Smooth muscle cell (in vitro differentiated cells): Measurements from ENCODE around the gene TNXB. TPM values are rescaled to one million over a fixed set of nuclear protein-coding genes. Genes with fewer than 3 reads are reported as not detected.
A peak's percentile ranks its signal among the peaks of the same experiment; 100 is the strongest.

Experiments
- DNase-seq: peaks from one replicate; lab custom pipeline; 2025; ENCODE audit not compliant: unreplicated experiment; lab: John Stamatoyannopoulos, UW
- H2AFZ ChIP-seq: fragments of 200-600 bp; sonication (generic); 2 replicates; pipeline ENCODE4 v1.6.0; 2016; ENCODE audit warnings: antibody characterized with exemption, low read depth, mild to moderate bottlenecking
- H3F3A ChIP-seq: fragments of 200-600 bp; sonication (generic); 2 replicates; pipeline ENCODE4 v1.6.0; 2017; ENCODE audit warnings: antibody characterized with exemption, low read depth
- H3K27ac ChIP-seq: fragments of 200-600 bp; sonication (generic); 2 replicates; pipeline ENCODE4 v1.5.1; 2016; ENCODE audit warnings: low read depth, mild to moderate bottlenecking
- H3K27me3 ChIP-seq: fragments of 200-600 bp; sonication (generic); 2 replicates; pipeline ENCODE4 v1.6.1; 2016; ENCODE audit warnings: low read depth, mild to moderate bottlenecking
- H3K36me3 ChIP-seq: fragments of 200-600 bp; sonication (generic); 2 replicates; pipeline ENCODE4 v1.5.1; 2016; ENCODE audit warnings: low read depth
- H3K4me1 ChIP-seq: fragments of 200-600 bp; sonication (generic); 2 replicates; pipeline ENCODE4 v1.5.1; 2016; ENCODE audit warnings: low read depth
- H3K4me2 ChIP-seq: fragments of 200-600 bp; sonication (generic); 2 replicates; pipeline ENCODE4 v1.6.0; 2016; ENCODE audit warnings: mild to moderate bottlenecking
- H3K4me3 ChIP-seq: fragments of 200-600 bp; sonication (generic); 2 replicates; pipeline ENCODE4 v1.5.1; 2016; ENCODE audit warnings: mild to moderate bottlenecking
- H3K79me2 ChIP-seq: fragments of 200-600 bp; sonication (generic); 2 replicates; pipeline ENCODE4 v1.6.0; 2016; ENCODE audit warnings: low read depth, mild to moderate bottlenecking
- H3K9ac ChIP-seq: fragments of 200-600 bp; sonication (generic); 2 replicates; pipeline ENCODE4 v1.6.0; 2016; ENCODE audit warnings: low read depth
- H3K9me3 ChIP-seq: fragments of 200-600 bp; sonication (generic); replicated peaks from 2 replicates; pipeline ENCODE4 v1.5.1; 2016; ENCODE audit warnings: low read depth
- H4K20me1 ChIP-seq: fragments of 200-600 bp; sonication (generic); 2 replicates; pipeline ENCODE4 v1.6.0; 2016; ENCODE audit warnings: low read depth
- CTCF ChIP-seq: fragments of 200-600 bp; sonication (generic); IDR thresholded peaks from 2 replicates; pipeline ENCODE4 v1.5.1; 2017; ENCODE audit warnings: borderline replicate concordance, mild to moderate bottlenecking, antibody characterized with exemption; ENCODE audit not compliant: insufficient read depth, poor library complexity, severe bottlenecking
- WGBS: methylation state at CpG from one replicate; pipeline ENCODE4 v1.1.7; 2016; ENCODE audit warnings: low lambda C conversion rate; 5-methylcytosine and 5-hydroxymethylcytosine counted together
- polyA plus RNA-seq: library from polyadenylated mRNA; unstranded; fragments of >200 nt; fragmentation: Nextera tagmentation; extraction: Ambion mirVana; gene quantifications from 2 replicates; pipeline ENCODE4 v1.2.1, GENCODE V29; 2016
- total RNA-seq: library from RNA; depleted of rRNA; stranded (reverse); fragments of >200 nt; gene quantifications from 2 replicates; pipeline ENCODE4 v1.2.3, GENCODE V29; 2014

The TNXB gene
- total and polyA plus RNA-seq, 2 experiments from 2014 or later: 1.1 TPM

- peaks cover 25% of the 10 kb centered on the region for H3K79me2 ChIP-seq
- peak within 1 kb of the TSS; percentile 98 for H3K9ac ChIP-seq
- 1% methylated on average over 35 of the region's 44 CpGs for WGBS
- TF ChIP-seq CTCF: no peak
- H4K20me1 ChIP-seq: no peaks in the 10 kb centered on the region
- H3K27ac ChIP-seq: peak within 1 kb of the TSS; percentile 95
- peaks cover 4% of the 10 kb centered on the region for H3F3A ChIP-seq
- H3K36me3 ChIP-seq: peaks cover 3% of the 10 kb centered on the region
- DNase-seq: peak; percentile 80
- no peaks in the 10 kb centered on the region for H3K9me3 ChIP-seq
- H3K27me3 ChIP-seq: no peaks in the 10 kb centered on the region
- H3K4me3 ChIP-seq: peak within 1 kb of the TSS; percentile 99
- H2AFZ ChIP-seq: peak within 1 kb of the TSS; percentile 99
- peaks cover 21% of the 10 kb centered on the region for H3K4me1 ChIP-seq
- H3K4me2 ChIP-seq: peak within 1 kb of the TSS; percentile 99
These were observed 18.8 kb upstream of the TNXB start, which contains the start of gene ATF6B for GRCh38 chr6:32127717-32128592. TSS of gene ATF6B (minus strand) at chr6:32128246. CDS start at chr6:32128207, 39 bp downstream.

- Histone ChIP-seq H3K4me3 (peak overlapping the region; percentile 99), H3K9me3 (no peaks in the 10 kb centered on the region), H3K36me3 (peaks cover 3% of the 10 kb centered on the region), H2AFZ (peak overlapping the region; percentile 99), H3K9ac (peak overlapping the region; percentile 98), H3K4me1 (peaks cover 21% of the 10 kb centered on the region), H3K4me2 (peak overlapping the region; percentile 97), H3K27ac (peak overlapping the region; percentile 95), H3F3A (peaks cover 4% of the 10 kb centered on the region), H4K20me1 (no peaks in the 10 kb centered on the region), H3K79me2 (peaks cover 25% of the 10 kb centered on the region), H3K27me3 (no peaks in the 10 kb centered on the region)
- TF ChIP-seq CTCF: no peak
- no peak for DNase-seq
- WGBS: 23% methylated on average over 9 of the region's 9 CpGs
These were observed 18.2 kb upstream of the TNXB start for GRCh38 chr6:32127409-32127716.

GRCh38 chr6:32126880-32127279 is 17.7 kb upstream of the TNXB start:
- Histone ChIP-seq H3K4me2 (peak overlapping the region; percentile 97), H3K27me3 (no peaks in the 10 kb centered on the region), H3K27ac (peak overlapping the region; percentile 95), H3K79me2 (peaks cover 25% of the 10 kb centered on the region), H3F3A (peaks cover 4% of the 10 kb centered on the region), H3K36me3 (peaks cover 3% of the 10 kb centered on the region), H3K4me3 (peak overlapping the region; percentile 99), H3K4me1 (peaks cover 21% of the 10 kb centered on the region), H4K20me1 (no peaks in the 10 kb centered on the region), H2AFZ (no peak overlapping the region), H3K9me3 (no peaks in the 10 kb centered on the region), H3K9ac (peak overlapping the region; percentile 98)
- no peak for DNase-seq
- no peak for TF ChIP-seq CTCF
- WGBS: 75% methylated on average over 8 of the region's 8 CpGs

GRCh38 chr6:32123681-32124080 is 14.5 kb upstream of the TNXB start:
- no peak for DNase-seq
- H3K36me3 ChIP-seq: peaks cover 3% of the 10 kb centered on the region
- H3K27me3 ChIP-seq: no peaks in the 10 kb centered on the region
- no peak overlapping the region for H3K4me3 ChIP-seq
- no peaks in the 10 kb centered on the region for H3F3A ChIP-seq
- WGBS: 97% methylated on average over 4 of the region's 4 CpGs
- H2AFZ ChIP-seq: no peak overlapping the region
- H3K27ac ChIP-seq: no peak overlapping the region
- H3K9me3 ChIP-seq: no peaks in the 10 kb centered on the region
- H3K9ac ChIP-seq: no peak overlapping the region
- peaks cover 15% of the 10 kb centered on the region for H3K79me2 ChIP-seq
- no peak overlapping the region for H3K4me2 ChIP-seq
- H3K4me1 ChIP-seq: peaks cover 12% of the 10 kb centered on the region
- no peaks in the 10 kb centered on the region for H4K20me1 ChIP-seq
- no peak for TF ChIP-seq CTCF
